ENCODE data around the gene UAP1L1. TPM values are rescaled to one million over a fixed set of nuclear protein-coding genes. Genes with fewer than 3 reads are reported as not detected.

UAP1L1 gene
- total and polyA plus RNA-seq, 9 of the 15 experiments (the other 6 are each of a cell fraction or from before 2014, with no cell fraction given), result 0.20 to 8.6 (median 3.7) TPM

- TF ChIP-seq, protein P1, sequence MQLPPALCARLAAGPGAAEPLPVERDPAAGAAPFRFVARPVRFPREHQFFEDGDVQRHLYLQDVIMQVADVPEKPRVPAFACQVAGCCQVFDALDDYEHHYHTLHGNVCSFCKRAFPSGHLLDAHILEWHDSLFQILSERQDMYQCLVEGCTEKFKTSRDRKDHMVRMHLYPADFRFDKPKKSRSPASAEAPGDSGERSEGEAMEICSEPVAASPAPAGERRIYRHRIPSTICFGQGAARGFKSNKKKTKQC (CRISPR knock-in tag; IDR thresholded peaks at IDR 0.05), result no peak
- TF ChIP-seq CREB1 (IDR thresholded peaks at IDR 0.05) (no peak), CREB1 (CRISPR knock-in tag; IDR thresholded peaks at IDR 0.05) (peak; percentile 31; the same call in 1 of the 2 replicates), CHCHD3 (CRISPR knock-in tag; IDR thresholded peaks at IDR 0.05) (no peak), MEIS2 (IDR thresholded peaks at IDR 0.05; ENCODE audit: partially characterized antibody) (no peak), NCOA4 (IDR thresholded peaks at IDR 0.05; ENCODE audit: partially characterized antibody) (no peak), NFE2L1 (tag; IDR thresholded peaks at IDR 0.05; ENCODE audit: borderline replicate concordance, low read depth) (peak; percentile 81; the same call in 1 of the 2 replicates), DEAF1 (CRISPR knock-in tag; IDR thresholded peaks at IDR 0.05) (peak; percentile 91), HIVEP1 (CRISPR knock-in tag; IDR thresholded peaks at IDR 0.05) (peak; percentile 99), SMARCA5 (IDR thresholded peaks at IDR 0.05) (no peak), RREB1 (CRISPR knock-in tag; IDR thresholded peaks at IDR 0.05) (peak; percentile 99), MED1 (CRISPR knock-in tag; IDR thresholded peaks at IDR 0.05; ENCODE audit: borderline replicate concordance) (no peak), MAX (CRISPR knock-in tag; IDR thresholded peaks at IDR 0.05) (no peak)
- TF ChIP-seq, protein P2, sequence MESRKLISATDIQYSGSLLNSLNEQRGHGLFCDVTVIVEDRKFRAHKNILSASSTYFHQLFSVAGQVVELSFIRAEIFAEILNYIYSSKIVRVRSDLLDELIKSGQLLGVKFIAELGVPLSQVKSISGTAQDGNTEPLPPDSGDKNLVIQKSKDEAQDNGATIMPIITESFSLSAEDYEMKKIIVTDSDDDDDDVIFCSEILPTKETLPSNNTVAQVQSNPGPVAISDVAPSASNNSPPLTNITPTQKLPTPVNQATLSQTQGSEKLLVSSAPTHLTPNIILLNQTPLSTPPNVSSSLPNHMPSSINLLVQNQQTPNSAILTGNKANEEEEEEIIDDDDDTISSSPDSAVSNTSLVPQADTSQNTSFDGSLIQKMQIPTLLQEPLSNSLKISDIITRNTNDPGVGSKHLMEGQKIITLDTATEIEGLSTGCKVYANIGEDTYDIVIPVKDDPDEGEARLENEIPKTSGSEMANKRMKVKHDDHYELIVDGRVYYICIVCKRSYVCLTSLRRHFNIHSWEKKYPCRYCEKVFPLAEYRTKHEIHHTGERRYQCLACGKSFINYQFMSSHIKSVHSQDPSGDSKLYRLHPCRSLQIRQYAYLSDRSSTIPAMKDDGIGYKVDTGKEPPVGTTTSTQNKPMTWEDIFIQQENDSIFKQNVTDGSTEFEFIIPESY (CRISPR knock-in tag; IDR thresholded peaks at IDR 0.05), result no peak
- TF ChIP-seq, protein P3, sequence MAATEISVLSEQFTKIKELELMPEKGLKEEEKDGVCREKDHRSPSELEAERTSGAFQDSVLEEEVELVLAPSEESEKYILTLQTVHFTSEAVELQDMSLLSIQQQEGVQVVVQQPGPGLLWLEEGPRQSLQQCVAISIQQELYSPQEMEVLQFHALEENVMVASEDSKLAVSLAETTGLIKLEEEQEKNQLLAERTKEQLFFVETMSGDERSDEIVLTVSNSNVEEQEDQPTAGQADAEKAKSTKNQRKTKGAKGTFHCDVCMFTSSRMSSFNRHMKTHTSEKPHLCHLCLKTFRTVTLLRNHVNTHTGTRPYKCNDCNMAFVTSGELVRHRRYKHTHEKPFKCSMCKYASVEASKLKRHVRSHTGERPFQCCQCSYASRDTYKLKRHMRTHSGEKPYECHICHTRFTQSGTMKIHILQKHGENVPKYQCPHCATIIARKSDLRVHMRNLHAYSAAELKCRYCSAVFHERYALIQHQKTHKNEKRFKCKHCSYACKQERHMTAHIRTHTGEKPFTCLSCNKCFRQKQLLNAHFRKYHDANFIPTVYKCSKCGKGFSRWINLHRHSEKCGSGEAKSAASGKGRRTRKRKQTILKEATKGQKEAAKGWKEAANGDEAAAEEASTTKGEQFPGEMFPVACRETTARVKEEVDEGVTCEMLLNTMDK (IDR thresholded peaks at IDR 0.05; ENCODE audit: borderline replicate concordance, insufficient read depth, low read depth, low read length, poor library complexity, severe bottlenecking), result no peak
Observed at GRCh38 chr9:137074657-137075274, 2.6 kb upstream of the UAP1L1 start (continued).

Measured in K562 (cell line).